ENCODE measurements around the gene CELF4. TPM values are rescaled to one million over a fixed set of nuclear protein-coding genes. Genes with fewer than 3 reads are reported as not detected.

The CELF4 gene
- total and polyA plus RNA-seq, 10 donors, result 0.46 to 3.5 (median 0.78) TPM

- no peak overlapping the region for H3K4me3 ChIP-seq
- WGBS, 5 donors, result 64 to 87% (median 80%) methylated on average over 2 of the region's 2 CpGs
- no peaks in the 10 kb centered on the region for H3K9me3 ChIP-seq
- TF ChIP-seq, protein P1, sequence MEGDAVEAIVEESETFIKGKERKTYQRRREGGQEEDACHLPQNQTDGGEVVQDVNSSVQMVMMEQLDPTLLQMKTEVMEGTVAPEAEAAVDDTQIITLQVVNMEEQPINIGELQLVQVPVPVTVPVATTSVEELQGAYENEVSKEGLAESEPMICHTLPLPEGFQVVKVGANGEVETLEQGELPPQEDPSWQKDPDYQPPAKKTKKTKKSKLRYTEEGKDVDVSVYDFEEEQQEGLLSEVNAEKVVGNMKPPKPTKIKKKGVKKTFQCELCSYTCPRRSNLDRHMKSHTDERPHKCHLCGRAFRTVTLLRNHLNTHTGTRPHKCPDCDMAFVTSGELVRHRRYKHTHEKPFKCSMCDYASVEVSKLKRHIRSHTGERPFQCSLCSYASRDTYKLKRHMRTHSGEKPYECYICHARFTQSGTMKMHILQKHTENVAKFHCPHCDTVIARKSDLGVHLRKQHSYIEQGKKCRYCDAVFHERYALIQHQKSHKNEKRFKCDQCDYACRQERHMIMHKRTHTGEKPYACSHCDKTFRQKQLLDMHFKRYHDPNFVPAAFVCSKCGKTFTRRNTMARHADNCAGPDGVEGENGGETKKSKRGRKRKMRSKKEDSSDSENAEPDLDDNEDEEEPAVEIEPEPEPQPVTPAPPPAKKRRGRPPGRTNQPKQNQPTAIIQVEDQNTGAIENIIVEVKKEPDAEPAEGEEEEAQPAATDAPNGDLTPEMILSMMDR (IDR thresholded peaks at IDR 0.05 in 8 of 11, conservative IDR thresholded peaks at IDR 0.05 in 3 of 11), result no peak
- no peak for TF ChIP-seq POLR2A (IDR thresholded peaks at IDR 0.05)
- TF ChIP-seq POLR2AphosphoS5 (IDR thresholded peaks at IDR 0.05), result no peak
- no peaks in the 10 kb centered on the region for H3K36me3 ChIP-seq
- H3K27ac ChIP-seq, result no peak overlapping the region
- no peak for DNase-seq
- no peaks in the 10 kb centered on the region for H3K27me3 ChIP-seq (replicated peaks in 1 of 7)
- peaks cover 0 to 4% (median 0%) of the 10 kb centered on the region in 6 donors for H3K4me1 ChIP-seq
- intact Hi-C loops (cut with DNase I; ENCODE audit: low total_unique reads), result no loop called here
Measured at GRCh38 chr18:37235583-37235982, 330.0 kb downstream of the CELF4 start.

DNA sequence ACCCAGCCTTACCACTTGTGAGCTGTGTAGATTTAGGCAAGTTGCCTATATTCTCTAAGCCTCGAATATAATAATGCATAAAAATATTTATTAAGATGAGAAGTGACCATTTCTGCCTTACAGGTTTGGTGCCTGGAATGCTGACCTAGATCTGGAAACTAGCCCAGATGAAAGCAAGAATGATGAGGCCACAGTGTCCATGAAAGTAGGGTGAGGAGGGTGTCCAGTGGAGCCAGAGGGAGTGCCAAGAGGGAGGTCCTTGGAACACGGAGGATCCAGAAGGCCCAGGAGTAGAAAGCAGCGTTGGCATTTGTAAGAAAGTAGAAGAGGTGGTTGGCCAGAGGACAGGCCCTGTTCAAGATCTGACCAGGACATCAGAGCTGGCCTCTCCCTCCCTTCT lies 334.3 kb downstream of the CELF4 start:
- Histone ChIP-seq H3K4me3 (no peak overlapping the region), H3K36me3 (no peaks in the 10 kb centered on the region), H3K27ac (no peak overlapping the region), H3K9me3 (no peaks in the 10 kb centered on the region), H3K4me1 (peaks cover 0 to 4% (median 0%) of the 10 kb centered on the region in 6 donors), H3K27me3 (replicated peaks in 1 of 7) (no peaks in the 10 kb centered on the region)
- TF ChIP-seq, protein P1 (IDR thresholded peaks at IDR 0.05 in 8 of 11, conservative IDR thresholded peaks at IDR 0.05 in 3 of 11), result no peak
- no peak for TF ChIP-seq POLR2AphosphoS5 (IDR thresholded peaks at IDR 0.05)
- no peak for TF ChIP-seq POLR2A (IDR thresholded peaks at IDR 0.05)
- no peak for DNase-seq
- 75 to 90% (median 83%) methylated on average over 3 of the region's 3 CpGs for WGBS, 5 donors
- intact Hi-C loops (cut with DNase I; ENCODE audit: low total_unique reads), result no loop called here

DNA sequence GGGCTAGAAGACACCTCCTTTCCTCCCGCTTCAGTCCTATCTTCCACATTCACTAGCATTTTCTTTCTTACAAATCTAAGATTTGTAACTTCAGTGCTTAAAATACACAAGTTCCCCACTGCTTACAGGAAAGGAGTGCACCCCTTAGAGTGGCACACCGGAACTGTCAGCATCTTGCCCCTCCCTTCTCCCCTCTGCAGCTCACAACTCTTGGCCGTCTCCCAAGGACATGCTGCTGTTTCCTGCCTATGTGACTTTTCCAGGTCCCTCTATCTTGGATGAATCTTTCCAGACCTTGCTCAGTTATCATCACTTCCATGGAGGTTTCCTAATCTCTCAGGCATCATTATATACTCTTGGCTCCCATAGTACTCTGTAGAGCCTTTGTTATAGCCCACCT lies 334.8 kb downstream of the CELF4 start:
- H3K4me1 ChIP-seq, result peaks cover 0 to 4% (median 0%) of the 10 kb centered on the region in 6 donors
- TF ChIP-seq POLR2A (IDR thresholded peaks at IDR 0.05) (no peak), POLR2AphosphoS5 (IDR thresholded peaks at IDR 0.05) (no peak)
- TF ChIP-seq, protein P1 (IDR thresholded peaks at IDR 0.05 in 8 of 11, conservative IDR thresholded peaks at IDR 0.05 in 3 of 11), result no peak
- no peak overlapping the region for H3K4me3 ChIP-seq
- H3K27me3 ChIP-seq (replicated peaks in 1 of 7), result no peaks in the 10 kb centered on the region
- no peak for DNase-seq
- H3K9me3 ChIP-seq, result no peaks in the 10 kb centered on the region
- no peaks in the 10 kb centered on the region for H3K36me3 ChIP-seq
- intact Hi-C loops (cut with DNase I; ENCODE audit: low total_unique reads), result no loop called here
- WGBS, 5 donors, result 50 to 65% (median 63%) methylated on average over 3 of the region's 3 CpGs
- no peak overlapping the region for H3K27ac ChIP-seq

- no peak overlapping the region for H3K4me3 ChIP-seq
- no peaks in the 10 kb centered on the region for H3K4me1 ChIP-seq
- no peaks in the 10 kb centered on the region for H3K9me3 ChIP-seq
- DNase-seq, result no peak
- WGBS, 5 donors, result 64 to 73% (median 70%) methylated on average over 4 of the region's 4 CpGs
- TF ChIP-seq POLR2AphosphoS5 (IDR thresholded peaks at IDR 0.05) (no peak), POLR2A (IDR thresholded peaks at IDR 0.05) (no peak)
- TF ChIP-seq, protein P1 (IDR thresholded peaks at IDR 0.05 in 8 of 11, conservative IDR thresholded peaks at IDR 0.05 in 3 of 11), result no peak
- no peaks in the 10 kb centered on the region for H3K27me3 ChIP-seq (replicated peaks in 1 of 7)
- peak overlapping the region in 2 of 8 donors; percentile 33 to 34 for H3K27ac ChIP-seq
- intact Hi-C loops (cut with DNase I; ENCODE audit: low total_unique reads), result no loop called here
- H3K36me3 ChIP-seq, result peaks cover 0 to 15% (median 0%) of the 10 kb centered on the region in 6 donors
Measured at GRCh38 chr18:37225279-37225678, 340.3 kb downstream of the CELF4 start.

All from spleen (tissue), 11 donors.